AG08395 (cell line): ENCODE measurements around the gene SLC5A10.
A peak's percentile ranks its signal among the peaks of the same experiment; 100 is the strongest.

Source experiments
- DNase-seq: peaks from one replicate; pipeline ENCODE4 v3.0.0; 2012; ENCODE audit warnings: mixed read lengths, low spot score

Gene SLC5A10

DNA sequence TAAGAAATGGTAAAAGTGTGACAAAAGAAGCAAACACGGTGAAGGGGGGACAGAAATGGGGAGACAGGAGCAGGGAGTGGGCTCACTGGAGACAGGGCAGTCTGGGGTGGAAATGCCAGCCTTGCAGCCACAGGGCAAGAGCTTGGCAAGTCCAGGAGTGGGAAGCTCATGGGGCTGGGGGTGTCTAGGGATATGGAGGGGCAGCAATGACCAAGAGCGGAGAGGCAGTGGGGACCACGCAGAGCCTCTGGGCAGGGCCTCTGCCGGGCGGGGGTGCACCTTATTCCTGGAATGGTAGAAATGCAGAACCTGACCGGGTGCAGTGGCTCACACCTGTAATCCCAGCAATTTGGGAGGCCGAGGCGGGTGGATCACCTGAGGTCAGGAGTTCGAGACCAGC lies 12.6 kb downstream of the SLC5A10 start:
- no peak for DNase-seq

DNA sequence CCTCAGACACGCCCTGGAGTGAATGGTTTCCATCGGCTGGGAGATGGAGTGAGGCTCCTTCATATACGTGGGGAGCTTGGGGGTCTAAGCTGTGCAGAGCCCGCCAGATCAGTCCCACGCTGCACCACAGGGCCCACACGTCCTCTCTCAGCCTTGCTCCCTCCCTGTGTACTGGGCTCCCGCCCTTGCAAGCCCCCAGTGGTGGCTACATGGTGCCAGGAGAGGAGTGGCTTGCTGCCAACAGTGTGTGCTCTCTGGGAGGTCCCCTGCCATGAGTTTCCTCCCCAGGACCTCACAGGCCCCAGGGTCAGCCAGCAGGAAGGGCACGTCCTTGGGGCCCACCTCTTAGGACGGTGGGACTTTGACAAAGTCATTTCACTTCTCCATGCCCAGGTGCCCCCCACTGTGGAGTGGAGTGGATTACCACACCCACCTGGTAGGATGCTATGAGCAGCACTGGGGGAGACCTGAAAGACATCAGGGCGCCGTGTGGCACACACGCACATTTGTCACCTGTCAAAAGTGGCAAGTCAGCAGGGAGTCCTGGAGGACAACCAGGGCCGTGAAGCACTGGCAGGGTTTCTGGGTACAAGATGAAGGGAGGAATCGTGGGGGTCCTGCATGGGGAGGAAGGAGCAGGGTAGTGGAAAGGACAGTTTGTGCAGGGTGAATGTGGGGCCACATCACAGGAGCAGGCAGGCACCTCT lies 13.7 kb downstream of the SLC5A10 start:
- no peak for DNase-seq

DNA sequence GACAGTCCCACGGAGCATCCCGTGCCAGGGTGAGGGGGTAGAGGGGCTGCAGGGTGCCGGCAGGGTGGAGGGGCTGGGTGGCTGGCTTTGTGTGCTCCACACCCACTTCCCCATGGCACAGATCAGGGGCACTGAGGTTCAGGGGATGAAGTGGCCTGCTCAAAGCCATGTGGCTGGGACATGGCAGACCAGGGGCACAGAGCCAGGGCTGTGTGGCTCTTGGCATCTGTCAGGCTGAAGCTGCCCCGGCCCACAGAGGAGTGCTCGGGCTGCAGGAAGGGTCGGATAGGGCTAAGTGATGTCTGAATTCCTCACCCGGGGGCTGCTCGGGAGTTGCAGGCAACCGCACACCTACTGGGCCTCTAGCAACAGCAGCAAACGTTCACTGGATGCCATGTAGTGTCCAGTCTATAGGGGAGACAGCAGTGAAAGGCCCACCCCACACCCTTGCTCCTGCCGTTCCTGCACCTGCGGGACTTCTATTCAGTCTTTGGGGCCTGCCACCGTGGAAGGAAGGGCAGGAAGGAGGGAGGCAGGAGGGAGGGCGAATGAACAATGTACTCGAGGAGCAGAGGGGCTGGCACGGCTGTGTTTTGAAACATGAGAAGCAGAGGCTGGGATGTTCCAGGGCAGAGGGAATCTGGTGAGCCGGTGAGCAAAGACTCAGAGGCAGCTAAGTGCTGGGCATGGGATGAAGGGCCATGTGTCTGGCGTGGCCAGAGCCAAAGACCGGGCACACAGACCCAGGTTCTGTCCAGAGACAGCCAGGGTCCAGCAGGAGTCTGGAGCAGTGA lies 15.1 kb downstream of the SLC5A10 start:
- DNase-seq: no peak

DNA sequence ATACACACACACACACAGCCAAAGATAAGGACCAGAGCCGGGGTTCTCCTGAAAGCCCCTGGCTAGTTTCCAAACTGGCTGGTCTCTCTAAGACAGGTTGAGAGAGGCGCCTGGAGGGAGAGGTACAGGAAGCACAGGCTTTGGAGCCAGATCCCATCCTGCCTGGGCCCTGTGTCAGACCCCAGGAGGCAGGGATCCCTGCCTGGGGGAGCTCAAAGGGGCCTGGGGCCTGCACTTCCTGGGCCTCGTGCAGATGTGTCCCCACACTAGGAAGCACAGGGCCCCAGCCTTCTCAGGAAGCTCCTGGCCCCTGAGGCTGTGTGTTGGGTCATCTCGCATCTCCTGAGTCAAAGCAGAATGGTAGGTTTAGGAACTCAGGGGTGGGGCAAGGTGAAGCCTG lies 16.0 kb downstream of the SLC5A10 start:
- no peak for DNase-seq

DNA sequence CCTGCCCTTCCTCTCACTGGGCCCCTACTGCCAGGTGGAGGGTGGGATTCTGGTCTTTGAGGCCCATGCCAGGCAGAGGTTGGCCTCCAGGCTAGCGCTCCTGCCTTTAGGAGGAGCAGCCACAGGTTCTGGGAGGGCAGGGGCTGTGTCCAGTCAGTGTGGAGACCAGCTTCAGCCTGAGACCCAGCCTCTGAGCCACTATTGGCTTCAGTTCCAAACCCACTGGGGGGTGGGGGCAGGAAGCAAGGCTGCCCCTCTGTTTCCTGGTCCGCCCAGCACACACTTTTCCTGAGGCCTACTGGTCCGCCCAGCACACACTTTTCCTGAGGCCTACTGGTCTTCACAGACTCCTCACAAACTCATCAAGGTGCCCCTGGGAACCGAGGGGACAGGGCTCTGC lies 16.4 kb downstream of the SLC5A10 start:
- DNase-seq: no peak

DNA sequence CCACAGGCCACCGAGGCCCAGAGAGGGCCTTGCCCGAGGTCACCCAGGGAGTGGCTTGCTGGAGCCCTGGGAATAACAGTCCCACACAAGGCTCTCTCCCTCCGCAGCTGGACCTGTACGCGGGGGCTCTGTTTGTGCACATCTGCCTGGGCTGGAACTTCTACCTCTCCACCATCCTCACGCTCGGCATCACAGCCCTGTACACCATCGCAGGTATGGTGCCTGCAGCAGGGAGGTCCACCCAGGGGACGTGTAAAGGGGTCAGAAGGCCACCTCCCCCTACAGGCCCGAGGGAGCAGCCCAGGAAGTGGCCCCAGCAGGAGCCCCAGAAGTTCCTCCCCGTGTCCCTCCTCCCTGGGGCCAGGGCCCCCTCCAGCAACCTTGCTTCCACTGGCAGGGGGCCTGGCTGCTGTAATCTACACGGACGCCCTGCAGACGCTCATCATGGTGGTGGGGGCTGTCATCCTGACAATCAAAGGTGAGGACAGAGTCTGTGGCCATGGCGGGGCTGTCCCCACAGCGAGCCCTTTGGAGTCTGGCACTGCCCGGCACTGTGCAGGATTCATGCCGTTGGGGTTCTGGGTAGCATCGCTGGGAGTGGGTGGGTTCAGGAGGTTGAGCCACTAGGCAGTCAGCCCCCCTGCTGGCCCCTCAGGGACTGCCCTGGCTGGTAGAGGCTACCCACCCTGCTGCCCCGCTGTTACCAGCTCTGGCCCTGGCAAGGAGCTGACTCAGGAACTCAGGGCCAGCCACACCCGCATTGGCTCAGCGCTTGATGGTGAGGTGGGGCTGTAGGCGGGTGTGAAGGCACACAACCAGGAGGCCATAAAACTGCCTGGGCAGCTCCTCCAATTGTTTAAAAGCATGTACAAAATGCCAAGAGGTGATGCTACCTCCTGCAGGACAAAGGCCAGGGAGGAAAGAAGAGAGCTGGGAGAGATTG lies 17.3 kb downstream of the SLC5A10 start:
- peak; percentile 36 for DNase-seq

DNA sequence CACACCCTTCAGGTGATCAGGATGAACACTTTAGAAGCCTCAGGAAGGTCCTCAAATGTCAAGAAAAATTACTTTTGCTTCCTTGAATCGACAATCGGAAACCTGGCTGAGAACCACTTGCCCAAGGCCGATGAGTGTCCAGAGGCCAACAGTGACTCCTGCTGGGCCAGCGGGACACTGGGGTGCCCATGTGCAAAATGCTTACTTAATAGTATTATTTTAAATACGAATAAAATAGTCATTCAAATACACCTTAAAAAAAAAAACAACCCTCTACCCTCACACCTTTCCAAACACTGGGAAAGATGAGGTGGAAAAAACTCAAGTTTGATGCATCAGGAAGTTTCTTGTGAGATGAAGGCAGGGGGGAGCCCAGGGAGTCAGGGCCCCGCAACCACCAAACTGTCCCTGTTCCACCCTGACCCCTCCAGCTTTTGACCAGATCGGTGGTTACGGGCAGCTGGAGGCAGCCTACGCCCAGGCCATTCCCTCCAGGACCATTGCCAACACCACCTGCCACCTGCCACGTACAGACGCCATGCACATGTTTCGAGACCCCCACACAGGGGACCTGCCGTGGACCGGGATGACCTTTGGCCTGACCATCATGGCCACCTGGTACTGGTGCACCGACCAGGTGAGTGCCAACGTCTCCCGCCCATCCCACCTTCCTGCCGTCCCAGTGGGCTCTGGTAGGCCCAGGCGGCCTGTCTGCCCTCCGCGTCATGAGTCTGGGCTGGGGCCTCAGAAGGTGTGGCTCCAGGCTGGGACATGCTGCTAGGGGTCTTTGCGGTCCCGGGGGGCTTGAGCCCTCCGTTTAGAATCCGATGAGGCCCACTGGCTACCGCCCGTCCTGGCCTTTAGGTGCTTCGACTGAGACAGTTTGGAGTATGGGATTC lies 18.9 kb downstream of the SLC5A10 start:
- no peak for DNase-seq

DNA sequence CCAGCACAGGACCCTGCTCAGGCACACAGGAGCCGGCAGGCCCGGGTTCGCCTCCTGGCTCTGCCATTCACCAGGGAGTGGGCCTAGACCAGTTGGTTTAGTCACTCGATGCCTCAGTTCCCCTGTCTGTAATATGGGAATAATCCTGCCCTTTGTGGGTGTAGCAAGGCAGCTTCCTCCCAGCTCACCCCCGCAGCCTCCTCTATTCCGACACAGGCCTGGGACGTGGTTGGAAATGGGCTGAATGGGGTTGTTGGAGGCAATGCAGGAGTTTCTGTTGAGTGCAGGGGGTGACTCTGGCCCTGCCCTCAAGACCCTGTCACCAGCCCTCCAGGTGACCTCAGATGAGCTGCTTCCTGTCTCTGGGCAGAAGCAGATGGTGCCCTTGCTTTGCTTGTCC lies 19.8 kb downstream of the SLC5A10 start:
- no peak for DNase-seq

DNA sequence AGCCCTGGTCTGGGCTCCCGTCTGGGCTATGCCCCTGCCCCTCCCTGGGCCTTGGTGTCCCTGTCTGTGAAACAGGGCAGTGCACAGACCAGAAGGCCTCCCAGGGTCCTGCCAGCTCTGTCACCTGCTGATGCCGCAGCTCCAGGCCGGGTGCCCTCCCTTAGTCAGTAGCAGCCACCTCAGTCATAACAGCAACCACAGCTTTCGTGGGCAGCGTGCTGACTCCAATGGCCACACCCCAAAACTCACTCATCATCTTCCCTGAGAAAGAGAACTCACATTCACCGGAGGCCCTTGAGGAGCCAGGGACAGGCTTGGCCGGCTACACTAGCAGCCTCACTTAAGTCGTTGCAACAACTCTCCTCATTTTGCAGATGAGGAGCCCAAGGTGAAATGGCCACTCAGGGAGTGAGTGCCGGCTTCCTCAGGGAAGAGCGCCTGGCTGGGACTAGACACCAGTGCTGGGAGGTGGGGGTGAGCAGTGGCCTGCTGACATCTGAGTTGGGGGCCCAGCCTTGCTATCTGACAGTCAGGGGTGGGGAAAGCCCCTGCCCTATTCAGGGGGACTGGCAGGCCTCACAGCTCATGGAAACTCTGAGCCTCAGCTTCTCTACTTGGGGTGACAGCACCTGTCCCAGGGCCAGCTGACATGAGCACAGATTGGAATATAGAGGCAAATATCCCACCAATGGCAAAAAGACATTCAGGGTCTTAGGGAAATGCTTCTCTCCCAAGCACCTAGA lies 22.6 kb downstream of the SLC5A10 start:
- DNase-seq: peak; percentile 26

DNA sequence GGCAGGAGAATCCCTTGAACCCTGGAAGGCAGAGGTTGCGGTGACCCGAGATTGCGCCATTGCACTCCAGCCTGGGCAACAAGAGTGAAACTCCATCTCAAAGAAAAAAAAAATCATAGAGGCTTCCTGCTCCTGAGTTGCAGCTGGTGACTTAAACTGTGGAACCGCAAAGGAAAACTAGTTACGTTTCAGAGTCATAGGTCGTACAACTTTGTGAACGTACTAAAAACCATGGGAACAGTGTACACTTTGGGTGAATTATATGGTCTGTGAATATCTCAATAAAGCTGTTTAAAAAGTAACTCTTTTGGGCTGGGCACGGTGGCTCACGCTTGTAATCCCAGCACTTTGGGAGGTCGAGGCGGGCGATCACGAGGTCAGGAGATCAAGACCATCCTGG lies 23.6 kb downstream of the SLC5A10 start:
- DNase-seq: no peak

DNA sequence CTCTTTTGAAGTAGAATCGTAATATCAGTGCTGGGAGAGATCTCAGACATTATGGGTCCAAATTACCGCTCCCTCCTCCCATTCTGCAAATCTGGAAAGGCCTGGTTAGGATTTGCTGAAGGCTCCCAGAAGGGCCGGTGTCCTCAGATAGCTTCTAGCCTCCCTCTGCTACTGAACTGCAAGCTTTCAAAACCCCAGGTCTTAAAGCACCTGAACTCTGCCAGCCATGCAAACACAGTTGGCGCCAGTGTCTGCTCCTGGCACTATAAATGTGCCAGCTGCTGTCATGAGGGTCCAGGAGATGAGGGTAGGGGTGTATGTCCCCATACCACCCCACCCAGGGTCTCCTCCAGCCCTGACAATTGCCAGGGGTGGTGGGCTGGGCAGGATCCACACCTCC lies 24.2 kb downstream of the SLC5A10 start:
- DNase-seq: no peak

DNA sequence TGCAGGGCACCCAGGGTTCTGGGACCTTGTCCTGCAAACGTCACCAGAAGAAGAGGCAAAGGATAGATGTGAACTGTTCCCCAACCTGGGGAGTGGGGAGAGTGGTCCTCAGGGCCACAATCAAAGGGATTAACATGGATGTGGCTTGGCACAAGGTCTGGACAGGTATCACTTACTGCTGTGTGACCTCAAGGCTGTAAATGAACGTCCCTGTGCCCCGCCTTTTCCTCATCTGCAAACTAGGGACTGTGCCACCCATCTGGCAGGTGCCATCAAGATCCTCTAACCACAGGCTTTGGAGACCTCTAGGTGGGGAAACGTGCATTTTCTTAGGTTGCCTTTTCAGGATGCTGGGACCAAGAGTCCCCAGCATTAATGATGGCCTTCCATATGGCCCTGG lies 25.1 kb downstream of the SLC5A10 start:
- no peak for DNase-seq

DNA sequence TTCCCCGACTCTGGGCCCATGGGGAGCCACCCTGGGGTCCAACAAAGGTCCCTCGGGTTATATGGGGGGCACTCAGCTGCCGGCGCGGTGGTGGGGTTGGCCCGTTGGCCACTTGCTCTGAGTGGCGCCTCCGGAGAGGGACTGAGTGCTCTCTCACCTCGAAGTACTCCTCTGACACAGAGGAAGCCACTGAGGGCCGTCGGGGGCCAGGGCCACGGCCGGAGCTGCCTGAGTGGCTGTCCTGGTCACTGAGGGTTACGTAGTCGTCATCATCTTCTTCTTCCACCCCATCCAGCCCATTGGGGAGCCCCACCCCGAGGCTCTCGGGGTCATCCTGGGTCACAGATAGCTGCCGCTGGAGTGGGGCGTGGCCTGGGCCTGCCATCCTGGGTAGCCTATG lies 25.7 kb downstream of the SLC5A10 start:
- DNase-seq: no peak

DNA sequence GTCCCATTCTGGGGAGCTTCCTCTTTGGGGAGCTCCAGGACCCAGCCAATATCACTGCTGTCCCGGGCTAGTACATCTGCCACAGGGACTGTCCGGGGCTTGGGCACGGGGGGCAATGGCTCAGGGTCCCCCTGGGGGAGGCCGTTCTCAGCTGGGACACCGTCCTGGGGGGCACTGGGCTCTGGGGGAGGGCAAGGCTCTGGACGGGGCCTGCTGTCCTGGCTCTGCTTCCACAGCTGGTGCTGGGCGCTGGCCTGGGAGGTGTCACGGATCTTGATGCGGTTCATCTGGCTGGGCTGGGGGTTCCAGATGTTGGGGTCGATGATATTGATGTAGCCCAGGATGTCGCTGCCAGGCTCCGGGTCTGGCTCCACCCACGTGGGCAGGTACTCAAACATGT lies 26.1 kb downstream of the SLC5A10 start:
- no peak for DNase-seq

DNA sequence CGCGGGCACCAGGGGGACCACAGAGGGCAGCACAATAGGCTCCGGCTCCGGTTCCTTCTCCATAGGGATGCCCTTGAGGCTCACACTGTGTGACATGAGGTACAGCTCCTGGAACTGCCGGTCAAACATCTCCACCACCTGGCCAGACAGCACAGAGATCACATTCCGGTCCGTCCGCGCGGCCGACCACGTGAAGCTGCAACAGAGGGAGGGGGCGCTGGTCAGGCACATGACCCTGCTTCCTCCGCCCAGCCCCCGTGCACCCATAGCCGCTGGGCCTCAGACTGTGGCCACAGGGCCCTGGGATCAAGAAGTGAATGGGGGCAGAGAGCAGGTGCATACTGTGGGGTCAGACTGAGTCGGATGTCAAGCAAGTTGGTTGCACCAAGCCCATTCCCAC lies 26.7 kb downstream of the SLC5A10 start:
- DNase-seq: no peak

DNA sequence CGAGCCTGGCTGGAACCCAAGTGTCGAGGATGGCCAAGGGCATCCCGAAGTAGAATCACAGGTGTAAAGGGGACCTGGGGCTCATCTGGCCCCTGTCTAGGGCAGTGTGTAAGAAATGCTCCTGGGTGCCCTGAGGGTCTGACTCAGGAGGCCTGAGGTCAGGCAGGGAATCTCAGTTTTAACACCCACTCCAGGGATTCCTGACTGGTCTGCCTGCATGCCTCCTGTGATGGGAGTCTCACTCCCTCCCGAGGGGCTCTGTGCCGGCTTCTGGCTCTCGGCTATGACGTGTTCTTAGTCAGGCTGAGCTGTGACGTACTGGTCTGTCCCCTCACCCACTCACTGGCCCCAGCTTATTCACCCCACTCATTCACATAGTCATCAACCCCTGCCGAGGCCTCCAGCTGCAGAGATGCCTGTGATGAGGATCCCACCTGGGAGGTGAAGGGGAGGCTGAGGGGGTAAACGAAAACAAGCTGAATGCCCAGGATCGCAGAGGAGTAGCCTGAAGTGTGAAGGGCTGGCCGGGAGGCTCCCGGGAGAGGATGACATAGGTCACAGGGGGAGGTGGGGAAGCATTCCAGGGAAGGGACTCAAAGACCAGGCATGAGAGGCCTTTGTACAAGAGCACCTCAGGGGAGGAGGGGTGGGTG lies 28.8 kb downstream of the SLC5A10 start:
- DNase-seq: peak; percentile 29

DNA sequence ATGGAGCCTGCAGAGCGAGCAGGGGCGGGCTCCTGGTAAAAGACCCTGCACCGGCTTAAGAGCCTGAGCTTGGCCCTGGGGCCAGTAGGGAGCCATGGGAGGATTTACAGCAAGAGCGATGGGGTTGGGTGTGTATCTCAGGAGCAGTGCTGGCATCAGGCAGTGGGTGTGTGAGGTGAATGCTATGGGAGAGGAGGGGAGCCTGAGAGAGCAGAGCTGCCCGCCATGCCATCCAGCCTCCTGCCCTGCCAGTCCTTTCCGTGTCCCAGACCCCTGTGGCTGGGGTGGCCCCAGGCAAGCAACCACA lies 29.3 kb downstream of the SLC5A10 start:
- DNase-seq: no peak

DNA sequence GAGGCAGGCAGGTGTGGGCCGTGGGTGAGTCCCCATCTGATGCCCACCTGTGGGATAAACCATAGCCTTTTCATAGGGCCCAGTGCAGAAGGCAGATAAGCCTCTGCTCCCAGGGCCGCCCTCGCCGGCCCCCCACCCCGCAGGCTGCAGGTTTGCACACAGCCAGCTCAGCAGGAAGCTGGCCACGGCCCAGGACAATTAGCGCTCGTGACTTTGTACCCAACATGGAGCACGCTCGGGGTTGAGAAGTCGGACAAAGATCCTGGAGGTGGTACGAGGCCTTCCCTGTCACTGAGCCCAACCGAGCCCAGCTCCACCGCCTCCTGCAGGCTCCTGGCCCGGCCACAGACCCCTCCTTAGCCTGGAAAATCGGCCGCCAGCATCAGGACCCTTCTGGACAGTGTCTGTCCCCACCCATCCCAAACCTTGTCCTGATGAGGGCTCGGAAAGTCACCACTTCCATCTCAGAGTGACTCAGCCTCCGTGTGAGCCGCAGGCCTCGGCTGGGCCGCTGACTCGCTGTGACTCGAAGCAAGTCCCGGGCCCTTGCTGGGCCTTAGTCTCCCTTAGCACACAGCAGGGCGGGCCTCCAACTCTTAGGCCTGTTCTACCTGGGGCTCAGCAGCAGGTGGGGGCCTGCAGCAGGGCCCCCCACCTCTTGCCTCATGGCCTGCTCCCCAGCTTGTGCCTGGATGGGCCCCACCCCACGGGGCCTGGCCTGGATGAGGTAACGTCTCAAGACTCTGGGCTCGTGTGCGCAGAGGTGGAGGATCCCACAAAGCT lies 29.9 kb downstream of the SLC5A10 start:
- peak; percentile 90 for DNase-seq

DNA sequence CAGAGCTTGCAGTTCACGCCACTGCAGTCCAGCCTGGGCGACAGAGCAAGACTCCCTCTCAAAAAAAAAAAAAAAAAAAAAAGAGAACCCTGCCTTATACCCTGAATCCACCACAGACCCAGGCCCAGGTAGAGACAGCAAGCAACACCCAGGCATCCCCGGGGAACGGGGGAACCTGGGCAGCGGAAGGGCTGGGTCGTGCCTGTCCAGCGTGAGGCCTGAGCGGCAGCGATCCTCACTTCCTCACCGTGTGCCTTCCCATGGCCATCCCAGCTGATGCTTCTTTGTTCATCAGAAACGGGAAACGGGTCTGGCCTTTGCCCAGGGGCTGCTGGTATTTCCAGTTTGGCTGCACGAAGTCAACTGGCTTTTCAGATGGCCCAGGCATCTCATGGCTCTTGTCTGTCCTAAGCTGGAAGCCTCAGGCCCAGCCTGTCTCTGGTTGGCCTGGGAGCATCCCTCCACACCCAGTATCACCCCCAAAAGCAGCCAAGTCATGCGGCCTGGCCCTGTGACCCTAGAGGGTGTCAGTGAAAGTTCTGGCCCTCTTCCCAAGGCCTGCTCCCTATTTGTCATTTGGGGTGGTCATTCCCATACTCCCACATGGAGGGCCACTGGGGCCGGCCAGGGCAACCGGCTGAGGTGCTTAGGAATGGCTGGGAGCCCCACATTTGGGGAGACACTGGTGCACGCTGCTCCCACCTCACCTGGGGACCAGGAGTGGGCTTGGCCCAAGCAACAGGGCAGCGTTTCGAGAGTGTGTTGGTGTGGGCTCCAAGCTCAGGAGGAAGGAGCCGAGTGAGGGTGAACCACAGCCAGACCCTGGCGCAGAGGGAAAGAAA lies 32.5 kb downstream of the SLC5A10 start:
- DNase-seq: no peak
